NCI-H2227 treated with DMSO at 0.1 percent for 48 hours (cell line): ENCODE measurements around the gene TAAR2.
"Not testable (repeated sequence)": the region's sequence is repeated elsewhere in the genome, so short reads cannot be mapped to it uniquely, and the experiment has no call there.

Experiments
- DNase-seq: peaks from one replicate; lab custom pipeline; 2025; lab: John Stamatoyannopoulos, UW

The TAAR2 gene

GRCh38 chr6:132624175-132624574 lies at the start of gene TAAR2:
Gene TAAR2 (minus strand): TSS chr6:132624275. CDS start chr6:132624275, 0 bp downstream.
- DNase-seq = no peak

- no peak for DNase-seq
Measured at GRCh38 chr6:132673376-132674094, 49.5 kb upstream of the TAAR2 start.

GRCh38 chr6:132671295-132671694 lies 47.2 kb upstream of the TAAR2 start:
- DNase-seq = no peak

GRCh38 chr6:132669690-132670291 lies 45.7 kb upstream of the TAAR2 start:
- no peak for DNase-seq

- DNase-seq = no peak
Measured at GRCh38 chr6:132666118-132666517, 42.0 kb upstream of the TAAR2 start.

GRCh38 chr6:132664309-132665034 lies 40.4 kb upstream of the TAAR2 start:
- DNase-seq = no peak

GRCh38 chr6:132663661-132664060 lies 39.6 kb upstream of the TAAR2 start:
- no peak for DNase-seq

- no peak for DNase-seq
Measured at GRCh38 chr6:132661906-132662305, 37.8 kb upstream of the TAAR2 start.

- DNase-seq = no peak
Measured at GRCh38 chr6:132659082-132659481, 35.0 kb upstream of the TAAR2 start, which contains the start of gene TAAR1. Gene TAAR1 (minus strand): TSS chr6:132659182. CDS start chr6:132646003, 13,179 bp downstream.

GRCh38 chr6:132651062-132651461 lies 27.0 kb upstream of the TAAR2 start:
- no peak for DNase-seq

- DNase-seq = no peak
Measured at GRCh38 chr6:132650429-132650828, 26.4 kb upstream of the TAAR2 start.

- no peak for DNase-seq
Measured at GRCh38 chr6:132648828-132649227, 24.8 kb upstream of the TAAR2 start.

GRCh38 chr6:132648356-132648755 lies 24.3 kb upstream of the TAAR2 start:
- DNase-seq = no peak

- DNase-seq = no peak
Measured at GRCh38 chr6:132643547-132643946, 19.5 kb upstream of the TAAR2 start.

- not testable (repeated sequence) for DNase-seq
Measured at GRCh38 chr6:132637135-132637534, 13.1 kb upstream of the TAAR2 start.

- not testable (repeated sequence) for DNase-seq
Measured at GRCh38 chr6:132635906-132636305, 11.8 kb upstream of the TAAR2 start.

- not testable (repeated sequence) for DNase-seq
Measured at GRCh38 chr6:132635288-132635687, 11.2 kb upstream of the TAAR2 start.

- no peak for DNase-seq
Measured at GRCh38 chr6:132634796-132635195, 10.7 kb upstream of the TAAR2 start.

GRCh38 chr6:132633362-132633761 lies 9.3 kb upstream of the TAAR2 start:
- DNase-seq = no peak

- no peak for DNase-seq
Measured at GRCh38 chr6:132623106-132623845, 799 bp downstream of the TAAR2 start.

- no peak for DNase-seq
Measured at GRCh38 chr6:132616677-132617076, 7.4 kb downstream of the TAAR2 start.

GRCh38 chr6:132614554-132614953 lies 9.5 kb downstream of the TAAR2 start:
- no peak for DNase-seq
